VCaP (cell line): ENCODE results near the gene UROC1.

ENCODE experiments used
- H3K27ac ChIP-seq: fragments of 450-650 bp; 2 replicates; pipeline ENCODE4 v1.5.1; 2017
- CTCF ChIP-seq: fragments of 450-650 bp; conservative IDR thresholded peaks from 2 replicates; pipeline ENCODE4 v1.5.1; 2017; ENCODE audit warnings: mild to moderate bottlenecking, moderate library complexity

UROC1 gene

GRCh38 chr3:126481808-126482502, 35.6 kb downstream of the UROC1 start:
- no peak for TF ChIP-seq CTCF
- H3K27ac ChIP-seq = no peak overlapping the region

- TF ChIP-seq CTCF = no peak
Measured at GRCh38 chr3:126480861-126481260, 36.7 kb downstream of the UROC1 start.

GRCh38 chr3:126480206-126480605, 37.4 kb downstream of the UROC1 start:
- H3K27ac ChIP-seq = no peak overlapping the region
- no peak for TF ChIP-seq CTCF

More at GRCh38 chr3:126480861-126481260, 36.7 kb downstream of the UROC1 start:
- H3K27ac ChIP-seq = no peak overlapping the region

GRCh38 chr3:126479642-126480041, 37.9 kb downstream of the UROC1 start:
- no peak for TF ChIP-seq CTCF
- H3K27ac ChIP-seq = no peak overlapping the region

GRCh38 chr3:126478581-126479310, 38.8 kb downstream of the UROC1 start:
- TF ChIP-seq CTCF = no peak
- peak overlapping the region; percentile 97 for H3K27ac ChIP-seq

GRCh38 chr3:126477061-126477380, 40.6 kb downstream of the UROC1 start:
- no peak for TF ChIP-seq CTCF
- peak overlapping the region; percentile 97 for H3K27ac ChIP-seq

GRCh38 chr3:126476166-126477060, 41.2 kb downstream of the UROC1 start:
- TF ChIP-seq CTCF = no peak
- peak overlapping the region; percentile 97 for H3K27ac ChIP-seq
